T47D (cell line): ENCODE results near the gene DNAJC30.
"Not testable (repeated sequence)": the region's sequence is repeated elsewhere in the genome, so short reads cannot be mapped to it uniquely, and the experiment has no call there.

Source experiments
- DNase-seq, 2 experiments: peaks; one replicate each; pipeline versions ENCODE4 v3.0.0 to v3.0.0-alpha.2; 2011 to 2012; ENCODE audit warnings: low read depth in 1 of 2, low spot score in 1 of 2
- JUND ChIP-seq: IDR thresholded peaks from 2 replicates; pipeline ENCODE4 v1.6.1; 2012; ENCODE audit warnings: low read depth
- in situ Hi-C: cut with HindIII; loops from 2 replicates; pipeline ENCODE4 v1.10.0; 2016; ENCODE audit warnings: low sequenced_read_pairs, low pct_unique_long_range_greater_than_20kb

Gene DNAJC30

GRCh38 chr7:73718438-73718881 lies 35.2 kb upstream of the DNAJC30 start:
- no peak for DNase-seq
- no peak for TF ChIP-seq JUND
- in situ Hi-C loops = no loop called here

- no peak for TF ChIP-seq JUND
- DNase-seq = no peak
- in situ Hi-C loops = no loop called here
Observed at GRCh38 chr7:73717991-73718405, 34.7 kb upstream of the DNAJC30 start.

- TF ChIP-seq JUND = no peak
- in situ Hi-C loops = no loop called here
- DNase-seq = no peak
Observed at GRCh38 chr7:73717025-73717807, 34.0 kb upstream of the DNAJC30 start.

GRCh38 chr7:73716318-73716890 lies 33.2 kb upstream of the DNAJC30 start:
- in situ Hi-C loops = no loop called here
- no peak for TF ChIP-seq JUND
- no peak for DNase-seq

- in situ Hi-C loops = no loop called here
- no peak for DNase-seq
- no peak for TF ChIP-seq JUND
Observed at GRCh38 chr7:73715648-73716317, 32.5 kb upstream of the DNAJC30 start.

GRCh38 chr7:73713319-73713718 lies 30.1 kb upstream of the DNAJC30 start:
- in situ Hi-C loops, DNase-seq: not testable (repeated sequence)

GRCh38 chr7:73712773-73713172 lies 29.5 kb upstream of the DNAJC30 start:
- in situ Hi-C loops = no loop called here
- DNase-seq = no peak
- TF ChIP-seq JUND = no peak

- no peak for TF ChIP-seq JUND
- in situ Hi-C loops = no loop called here
- DNase-seq = no peak
Observed at GRCh38 chr7:73708961-73709549, 25.8 kb upstream of the DNAJC30 start.

GRCh38 chr7:73707045-73707631 lies 23.9 kb upstream of the DNAJC30 start:
- in situ Hi-C loops = no loop called here
- TF ChIP-seq JUND = no peak
- peak; percentile 86 to 89 for DNase-seq

- no peak for DNase-seq
- in situ Hi-C loops = no loop called here
- no peak for TF ChIP-seq JUND
Observed at GRCh38 chr7:73706126-73707044, 23.1 kb upstream of the DNAJC30 start.

GRCh38 chr7:73705551-73705920 lies 22.3 kb upstream of the DNAJC30 start:
- no peak for TF ChIP-seq JUND
- no peak for DNase-seq
- in situ Hi-C loops = no loop called here
